ENCODE data around the gene NRP2.

NRP2 gene

DNA sequence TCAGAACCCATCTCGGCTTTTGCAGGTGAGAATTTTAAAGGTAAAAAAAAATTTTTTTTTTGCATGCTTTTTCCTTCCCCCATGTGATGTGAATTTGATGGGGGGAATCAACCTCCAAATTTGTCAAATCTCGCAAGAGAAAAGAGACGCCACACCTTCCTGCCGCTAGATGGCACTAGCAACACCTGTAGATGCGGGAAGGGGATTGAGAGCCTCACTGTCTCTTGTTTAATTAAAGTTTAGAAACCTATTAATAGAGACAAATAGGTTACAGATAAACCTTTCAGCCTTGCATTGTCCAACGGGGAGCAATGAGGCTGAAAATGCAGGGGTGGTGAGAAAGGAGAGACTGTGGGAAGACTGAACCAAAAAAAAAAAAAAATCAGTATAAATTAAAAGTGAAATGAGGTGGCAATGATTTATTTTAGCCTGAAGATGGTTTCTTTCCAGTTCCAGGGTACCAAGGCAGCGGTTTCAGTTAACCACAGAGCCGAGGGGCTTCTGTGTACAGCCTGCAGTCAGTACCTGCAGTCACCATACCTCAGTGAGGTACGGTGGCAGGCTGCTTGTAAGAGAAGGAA lies 84.6 kb downstream of the NRP2 start:
- peak; percentile 93 for TF ChIP-seq CTCF (IDR thresholded peaks at IDR 0.05; ENCODE audit: low read depth, low read length, missing control alignments)
- DNase-seq (ENCODE audit: extremely low read depth, low read depth), result no peak
- H3K4me3 ChIP-seq (replicated peaks; ENCODE audit: low read depth, low read length), result no peak overlapping the region

DNA sequence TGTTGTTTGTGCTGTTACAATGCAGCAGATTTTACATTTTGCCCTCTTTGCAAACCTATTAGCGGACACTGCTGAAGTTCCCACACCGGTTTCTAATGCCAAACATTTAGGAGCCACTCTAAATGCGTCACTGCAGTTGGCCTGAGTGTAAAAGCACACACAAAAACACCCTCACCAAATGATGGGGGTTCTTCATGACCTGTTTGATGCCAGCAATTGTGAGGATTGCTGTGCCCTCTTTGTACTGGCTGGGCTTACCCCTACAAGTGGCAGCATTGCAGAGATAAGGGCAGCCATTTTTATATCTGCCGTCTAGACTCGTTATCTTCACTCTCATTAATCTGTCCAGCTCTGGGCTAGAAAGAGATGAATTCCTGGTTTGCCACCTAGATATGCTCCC lies 85.3 kb downstream of the NRP2 start:
- no peak for DNase-seq (ENCODE audit: extremely low read depth, low read depth)
- no peak overlapping the region for H3K4me3 ChIP-seq (replicated peaks; ENCODE audit: low read depth, low read length)
- TF ChIP-seq CTCF (IDR thresholded peaks at IDR 0.05; ENCODE audit: low read depth, low read length, missing control alignments), result no peak

- TF ChIP-seq CTCF (IDR thresholded peaks at IDR 0.05; ENCODE audit: low read depth, low read length, missing control alignments), result no peak
- no peak for DNase-seq (ENCODE audit: extremely low read depth, low read depth)
- H3K4me3 ChIP-seq (replicated peaks; ENCODE audit: low read depth, low read length), result no peak overlapping the region
Observed at GRCh38 chr2:205768341-205768740, 86.0 kb downstream of the NRP2 start.

GRCh38 chr2:205768815-205769494 lies 86.7 kb downstream of the NRP2 start:
- no peak overlapping the region for H3K4me3 ChIP-seq (replicated peaks; ENCODE audit: low read depth, low read length)
- no peak for TF ChIP-seq CTCF (IDR thresholded peaks at IDR 0.05; ENCODE audit: low read depth, low read length, missing control alignments)
- DNase-seq (ENCODE audit: extremely low read depth, low read depth), result no peak

DNA sequence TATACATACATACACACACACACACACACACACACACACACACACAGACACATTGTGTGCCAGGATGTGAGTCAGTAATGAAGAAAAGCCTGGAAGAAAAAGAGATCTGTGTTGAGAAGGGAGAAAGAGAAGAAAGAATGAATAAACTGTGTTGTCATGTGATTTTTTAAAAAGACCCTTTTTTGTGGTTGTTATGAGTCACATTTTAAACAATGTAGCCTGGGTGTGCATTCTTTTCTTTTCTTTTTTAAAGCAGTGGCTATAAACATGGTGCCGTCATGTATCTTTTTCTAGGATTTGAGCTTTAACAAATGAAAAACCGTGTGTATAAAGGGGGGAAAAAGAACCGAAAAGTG lies 87.2 kb downstream of the NRP2 start:
- peak; percentile 48 for DNase-seq (ENCODE audit: extremely low read depth, low read depth)
- H3K4me3 ChIP-seq (replicated peaks; ENCODE audit: low read depth, low read length), result no peak overlapping the region
- no peak for TF ChIP-seq CTCF (IDR thresholded peaks at IDR 0.05; ENCODE audit: low read depth, low read length, missing control alignments)

GRCh38 chr2:205769879-205770278 lies 87.6 kb downstream of the NRP2 start:
- no peak for TF ChIP-seq CTCF (IDR thresholded peaks at IDR 0.05; ENCODE audit: low read depth, low read length, missing control alignments)
- DNase-seq (ENCODE audit: extremely low read depth, low read depth), result no peak

DNA sequence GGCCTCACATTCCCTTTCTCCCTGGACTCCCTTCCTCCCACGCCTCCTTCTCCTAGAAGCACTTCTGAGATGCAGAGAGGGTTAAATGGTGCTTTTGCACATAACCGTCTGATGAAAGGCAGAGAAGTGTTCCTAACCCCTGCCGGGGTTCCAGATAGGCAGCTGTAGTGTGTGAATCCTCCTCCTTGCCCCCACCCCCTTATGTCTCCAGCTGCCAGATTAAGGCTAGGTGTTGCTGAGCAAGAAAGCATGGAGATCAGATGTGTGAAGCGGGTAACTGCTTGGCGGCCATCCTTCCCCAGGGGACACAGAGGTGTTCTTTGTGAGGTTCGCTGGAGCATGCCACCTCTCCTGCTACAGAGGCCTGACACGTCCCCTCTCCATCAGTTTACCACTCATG lies 88.3 kb downstream of the NRP2 start:
- TF ChIP-seq CTCF (IDR thresholded peaks at IDR 0.05; ENCODE audit: low read depth, low read length, missing control alignments), result no peak
- DNase-seq (ENCODE audit: extremely low read depth, low read depth), result no peak
- H3K4me3 ChIP-seq (replicated peaks; ENCODE audit: low read depth, low read length), result no peak overlapping the region

More at GRCh38 chr2:205769879-205770278, 87.6 kb downstream of the NRP2 start:
- H3K4me3 ChIP-seq (replicated peaks; ENCODE audit: low read depth, low read length), result no peak overlapping the region
